H1 (cell line): ENCODE data around the gene ZNF689. TPM values are rescaled to one million over a fixed set of nuclear protein-coding genes. Genes with fewer than 3 reads are reported as not detected.

Experiments
- CTCF ChIA-PET: fragments of 300-600 bp; sonication (Branson Sonifier 250); formaldehyde crosslinking; loops from one replicate; lab custom pipeline; 2021; ENCODE audit not compliant: partially characterized antibody; lab: Charles Lee
- POLR2A ChIA-PET: fragments of 300-600 bp; sonication (Branson Sonifier 250); formaldehyde crosslinking; loops from one replicate; lab custom pipeline; 2021; ENCODE audit warnings: inconsistent platforms; ENCODE audit not compliant: partially characterized antibody; lab: Charles Lee
- DNase-seq, 2 experiments: peaks; one replicate each; pipeline versions ENCODE4 v3.0.0 to v3.0.0-alpha.2; 2010 to 2022; ENCODE audit warnings: low spot score in 2 of 2, low read depth in 1 of 2, mixed read lengths in 1 of 2
- FAIRE-seq: peaks from 2 replicates; lab custom pipeline; 2011; peaks lifted over from hg19 to GRCh38; lab: Jason Lieb, UNC
- H2AFZ ChIP-seq: 2 replicates; pipeline ENCODE4 v1.8.1; 2012; ENCODE audit warnings: low read length, inconsistent platforms
- H2AK5ac ChIP-seq: 2 replicates; pipeline ENCODE4 v1.6.1; 2013; ENCODE audit warnings: low read depth, low read length
- H2BK120ac ChIP-seq: replicated peaks from 2 replicates; pipeline ENCODE3; 2013; ENCODE audit warnings: low read depth, low read length, inconsistent platforms
- H2BK12ac ChIP-seq: 2 replicates; pipeline ENCODE4 v1.6.1; 2013; ENCODE audit warnings: low read depth, low read length
- H2BK15ac ChIP-seq: 2 replicates; pipeline ENCODE4 v1.6.1; 2013; ENCODE audit warnings: low read length
- H2BK20ac ChIP-seq: 2 replicates; pipeline ENCODE4 v1.6.1; 2013; ENCODE audit warnings: low read length
- H2BK5ac ChIP-seq: 2 replicates; pipeline ENCODE4 v1.6.1; 2013; ENCODE audit warnings: low read depth, low read length
- H3K14ac ChIP-seq: 2 replicates; pipeline ENCODE4 v1.6.1; 2013; ENCODE audit warnings: inconsistent platforms; ENCODE audit not compliant: insufficient read length
- H3K18ac ChIP-seq: 2 replicates; pipeline ENCODE4 v1.6.1; 2013; ENCODE audit warnings: low read length; ENCODE audit errors: extremely low read depth
- H3K23ac ChIP-seq: 2 replicates; pipeline ENCODE4 v1.6.1; 2013; ENCODE audit warnings: inconsistent platforms; ENCODE audit not compliant: insufficient read length
- H3K23me2 ChIP-seq: 2 replicates; pipeline ENCODE4 v1.6.1; 2013; ENCODE audit warnings: low read depth, low read length
- H3K27ac ChIP-seq: 2 replicates; pipeline ENCODE4 v1.6.1; 2011; ENCODE audit warnings: low read depth, low read length, inconsistent platforms
- H3K27me3 ChIP-seq, 4 experiments: replicated peaks in 1 of 4; 1 replicate in 1 of 4; 2 replicates in 3 of 4; pipeline versions ENCODE4 v1.6.1 to v1.8.1; 2011 to 2013; ENCODE audit warnings: low read length in 3 of 4, mild to moderate bottlenecking in 3 of 4, inconsistent platforms in 2 of 4, mixed read lengths in 2 of 4, moderate library complexity in 1 of 4; ENCODE audit not compliant: control insufficient read depth in 3 of 4, insufficient read depth in 3 of 4; ENCODE audit errors: extremely low read depth in 1 of 4
- H3K36me3 ChIP-seq, 4 experiments: 2 replicates each; pipeline versions ENCODE4 v1.6.1 to v1.8.1; 2011 to 2013; ENCODE audit warnings: mild to moderate bottlenecking in 4 of 4, low read length in 3 of 4, moderate library complexity in 2 of 4, control low read depth in 1 of 4, inconsistent platforms in 1 of 4; ENCODE audit not compliant: insufficient read depth in 4 of 4, control insufficient read depth in 2 of 4
- H3K4ac ChIP-seq: replicated peaks from 2 replicates; pipeline ENCODE3; 2013; ENCODE audit warnings: low read length, low read depth, mixed read lengths, inconsistent platforms; ENCODE audit not compliant: insufficient read length
- H3K4me1 ChIP-seq, 4 experiments: replicated peaks in 1 of 4; 1 replicate in 1 of 4; 2 replicates in 3 of 4; pipeline versions ENCODE4 v1.6.1 to v1.8.1; 2011 to 2013; ENCODE audit warnings: low read length in 3 of 4, inconsistent platforms in 2 of 4, mixed read lengths in 1 of 4; ENCODE audit not compliant: insufficient read depth in 4 of 4, control insufficient read depth in 3 of 4
- H3K4me2 ChIP-seq, 2 experiments: 2 replicates each; pipeline versions ENCODE4 v1.6.1 to v1.8.1; 2011 to 2013; ENCODE audit warnings: low read depth in 2 of 2, low read length in 2 of 2, control low read depth in 1 of 2, inconsistent platforms in 1 of 2, mild to moderate bottlenecking in 1 of 2; ENCODE audit not compliant: insufficient read depth in 1 of 2
- H3K4me3 ChIP-seq, 4 experiments: fragments of 200-600, 300-600 bp in 1 of 4; sonication (generic), shearing (Covaris generic), sonication (Bioruptor Twin) in 1 of 4; 2 replicates each; pipeline versions ENCODE4 v1.5.1 to v1.8.1; 2011 to 2016; ENCODE audit warnings: low read length in 4 of 4, low read depth in 3 of 4, control low read depth in 2 of 4, inconsistent platforms in 2 of 4, mild to moderate bottlenecking in 2 of 4, mixed read lengths in 1 of 4, moderate library complexity in 1 of 4; ENCODE audit not compliant: insufficient read depth in 2 of 4; ENCODE audit errors: extremely low read depth in 1 of 4
- H3K56ac ChIP-seq: replicated peaks from 2 replicates; pipeline ENCODE3; 2013; ENCODE audit warnings: low read depth, mild to moderate bottlenecking, mixed read lengths, low read length, inconsistent platforms; ENCODE audit not compliant: insufficient read length
- H3K79me1 ChIP-seq: 2 replicates; pipeline ENCODE4 v1.6.1; 2013; ENCODE audit warnings: low read depth, low read length, control low read depth
- H3K79me2 ChIP-seq, 2 experiments: 2 replicates each; pipeline versions ENCODE4 v1.6.1 to v1.8.1; 2012 to 2013; ENCODE audit warnings: low read length in 2 of 2, mild to moderate bottlenecking in 2 of 2, inconsistent platforms in 1 of 2; ENCODE audit not compliant: insufficient read depth in 2 of 2, control insufficient read depth in 1 of 2
- H3K9ac ChIP-seq, 4 experiments: replicated peaks in 1 of 4; 1 replicate in 1 of 4; 2 replicates in 3 of 4; pipeline versions ENCODE4 v1.6.1 to v1.8.1; 2011 to 2013; ENCODE audit warnings: low read depth in 3 of 4, low read length in 3 of 4, control low read depth in 2 of 4, mild to moderate bottlenecking in 2 of 4, moderate library complexity in 2 of 4, inconsistent platforms in 1 of 4; ENCODE audit errors: extremely low read depth in 1 of 4
- H3K9me3 ChIP-seq, 2 experiments: 2 replicates each; pipeline versions ENCODE4 v1.6.1 to v1.8.1; 2012 to 2013; ENCODE audit warnings: mild to moderate bottlenecking in 2 of 2, moderate library complexity in 2 of 2, control low read depth in 1 of 2, inconsistent platforms in 1 of 2, low read depth in 1 of 2, low read length in 1 of 2, mixed read lengths in 1 of 2; ENCODE audit not compliant: insufficient read depth in 2 of 2
- H4K20me1 ChIP-seq, 2 experiments: replicated peaks in 1 of 2; 2 replicates each; pipeline versions ENCODE3 to v1.8.1; 2011 to 2013; ENCODE audit warnings: inconsistent platforms in 2 of 2, low read length in 2 of 2, mild to moderate bottlenecking in 1 of 2; ENCODE audit not compliant: insufficient read depth in 2 of 2, control insufficient read depth in 1 of 2
- H4K5ac ChIP-seq: 2 replicates; pipeline ENCODE4 v1.6.1; 2013; ENCODE audit warnings: low read length, low read depth, mixed read lengths, inconsistent platforms; ENCODE audit not compliant: insufficient read length
- H4K8ac ChIP-seq: 2 replicates; pipeline ENCODE4 v1.8.0; 2013; ENCODE audit warnings: mild to moderate bottlenecking, moderate library complexity, low read length, inconsistent platforms; ENCODE audit not compliant: insufficient read depth; ENCODE audit errors: extremely low read depth
- H4K91ac ChIP-seq: replicated peaks from 2 replicates; pipeline ENCODE3; 2013; ENCODE audit warnings: low read length, mixed read lengths, inconsistent platforms; ENCODE audit not compliant: insufficient read length
- HDAC6 ChIP-seq: IDR thresholded peaks from one replicate; pipeline ENCODE4 v1.7.1; 2012; ENCODE audit warnings: low read depth, mild to moderate bottlenecking, inconsistent platforms, low read length, moderate library complexity
- WGBS, 2 experiments: shearing (Covaris generic) in 1 of 2; methylation state at CpG; one replicate each; pipeline versions ENCODE4 v1.1.6 to v1.1.7; 2013 to 2015; ENCODE audit warnings: low lambda C conversion rate in 2 of 2, mixed read lengths in 2 of 2, inconsistent platforms in 1 of 2, low coverage in 1 of 2, missing lambda C conversion rate in 1 of 2; ENCODE audit not compliant: insufficient replicate concordance in 2 of 2, insufficient coverage in 1 of 2, insufficient read length in 1 of 2; ENCODE audit errors: extremely low coverage in 1 of 2, missing lambda C conversion rate in 1 of 2; 5-methylcytosine and 5-hydroxymethylcytosine counted together
- polyA plus RNA-seq, 7 experiments: library from polyadenylated mRNA; depleted of rRNA in 3 of 7; stranded (reverse) in 5 of 7; unstranded in 2 of 7; fragments of >200 nt in 5 of 7; fragments of 200-250 nt in 2 of 7; gene quantifications; 1 replicate in 5 of 7; 2 replicates in 1 of 7; 4 replicates in 1 of 7; pipeline versions ENCODE4 v1.2.1 to v1.2.3, GENCODE V29; 2011 to 2013; ENCODE audit warnings: missing spikeins in 2 of 7, mixed read lengths in 2 of 7
- total RNA-seq: library from RNA; stranded (reverse); fragmentation: NEBNext Ultra II Directional; extraction: Animal tissue kit (Norgen Biotek cat#: 25700); gene quantifications from 2 replicates; pipeline ENCODE4 v1.2.1, GENCODE V29; 2021

ZNF689 gene
- total and polyA plus RNA-seq, 2 of the 8 experiments (the other 6 are each of a cell fraction or from before 2014, with no cell fraction given): 14.3 to 15.3 TPM

- no peak overlapping the region for H2AFZ ChIP-seq
- no peak overlapping the region for H4K5ac ChIP-seq
- H3K9me3 ChIP-seq: no peaks in the 10 kb centered on the region
- whole genome bisulfite sequencing, 2 experiments: 96% methylated on average over 7 of the region's 7 CpGs; no CpG with 5 or more reads in 1 of the 2 experiments
- no peaks in the 10 kb centered on the region; the same call in 1 of the 2 replicates for H3K23me2 ChIP-seq
- H4K8ac ChIP-seq: no peak overlapping the region
- H4K20me1 ChIP-seq: no peaks in the 10 kb centered on the region
- no peak overlapping the region for H3K27ac ChIP-seq
- POLR2A ChIA-PET: interaction anchor here (0.5 to 2.4 kb wide), 6 partner anchors 14 to 218 kb away, joined by 3 to 7 read pairs (median 3); partner anchors contain the start of genes PRR14 and ZNF689
- H2BK12ac ChIP-seq: no peak overlapping the region
- no peak overlapping the region for H3K14ac ChIP-seq
- no peaks in the 10 kb centered on the region; a peak in 1 of 7 replicates for H3K4me1 ChIP-seq
- H3K36me3 ChIP-seq: no peaks in the 10 kb centered on the region
- H2AK5ac ChIP-seq: no peak overlapping the region
- H3K9ac ChIP-seq: no peak overlapping the region
- no peak overlapping the region; a peak in 1 of 4 replicates for H3K4me2 ChIP-seq
- no peak overlapping the region for H3K18ac ChIP-seq
- H2BK5ac ChIP-seq: no peak overlapping the region
- CTCF ChIA-PET: interaction anchor here (1.1 to 2.6 kb wide), 6 partner anchors 8 to 37 kb away, joined by 3 to 14 read pairs (median 6); no protein-coding TSS in a partner anchor
- FAIRE-seq (no peak), DNase-seq (no peak)
- H3K27me3 ChIP-seq: no peaks in the 10 kb centered on the region; a peak in 1 of 7 replicates
- H3K4ac ChIP-seq: no peak overlapping the region
- no peak overlapping the region for H3K23ac ChIP-seq
- H2BK15ac ChIP-seq: no peak overlapping the region
- no peak overlapping the region for H3K4me3 ChIP-seq
- peaks cover 0 to 4% of the 10 kb centered on the region in 2 experiments; a peak in 1 of 4 replicates for H3K79me2 ChIP-seq
- no peak for TF ChIP-seq HDAC6
- no peak overlapping the region for H2BK120ac ChIP-seq
- H3K79me1 ChIP-seq: no peaks in the 10 kb centered on the region
- no peak overlapping the region for H4K91ac ChIP-seq
- no peak overlapping the region for H2BK20ac ChIP-seq
- H3K56ac ChIP-seq: no peak overlapping the region
Measured at GRCh38 chr16:30636599-30636998, 26.4 kb upstream of the ZNF689 start.
